Ovary (tissue), 9 donors: ENCODE results near the gene BACH2. TPM values are rescaled to one million over a fixed set of nuclear protein-coding genes. Genes with fewer than 3 reads are reported as not detected.

Experiments
- DNase-seq, 5 donors: peaks; one replicate each; pipeline ENCODE4 v3.0.0-alpha.2; 2019 to 2020
- H3K27ac ChIP-seq, 2 donors: fragments of 200-600 bp; one replicate each; pipeline versions ENCODE4 v1.5.1 to v1.8.0; 2019 to 2022
- H3K27me3 ChIP-seq: fragments of 200-600 bp; one replicate; pipeline ENCODE4 v1.8.0; 2022
- H3K36me3 ChIP-seq: fragments of 200-600 bp; sonication (generic); one replicate; pipeline ENCODE4 v1.5.1; 2019
- H3K4me1 ChIP-seq: one replicate; pipeline ENCODE4 v1.8.1; 2013; ENCODE audit warnings: mild to moderate bottlenecking, moderate library complexity; ENCODE audit not compliant: insufficient read depth
- H3K4me3 ChIP-seq: fragments of 200-600 bp; sonication (generic); one replicate; pipeline ENCODE4 v1.5.1; 2017
- H3K9me3 ChIP-seq, 2 donors: fragments of 200-600 bp in 1 of 2; sonication (generic) in 1 of 2; one replicate each; pipeline versions ENCODE4 v1.5.1 to v1.8.1; 2013 to 2019; ENCODE audit warnings: mild to moderate bottlenecking in 1 of 2, moderate library complexity in 1 of 2
- CTCF ChIP-seq, 3 donors: fragments of 450-650 bp in 2 of 3; fragments of 200-600 bp in 1 of 3; IDR thresholded peaks; one replicate each; pipeline versions ENCODE4 v1.5.1 to v1.8.0; 2016 to 2022; ENCODE audit warnings: antibody characterized with exemption in 3 of 3, mild to moderate bottlenecking in 1 of 3
- EP300 ChIP-seq: sonication (generic); formaldehyde crosslinking; IDR thresholded peaks from one replicate; pipeline ENCODE4 v1.6.1; 2017; ENCODE audit warnings: antibody characterized with exemption
- POLR2A ChIP-seq: fragments of 450-650 bp; IDR thresholded peaks from one replicate; pipeline ENCODE4 v1.6.1; 2017; ENCODE audit warnings: antibody characterized with exemption, mild to moderate bottlenecking, moderate library complexity
- WGBS, 3 donors: extraction: QIAGEN DNeasy Blood & Tissue Kit in 1 of 3; methylation state at CpG; one replicate each; pipeline versions ENCODE4 v1.1.5 to v1.1.7; 2013 to 2017; 5-methylcytosine and 5-hydroxymethylcytosine counted together
- intact Hi-C, 4 donors: fragments of 100-400 bp; cut with DNase I; formaldehyde crosslinking; loops; one replicate each; pipeline versions ENCODE4 v1.11.0 to v1.15.1; 2022 to 2023
- polyA plus RNA-seq, 2 donors: library from polyadenylated mRNA; stranded (reverse); fragments of 200-250 nt in 1 of 2; fragments of 350-450 nt in 1 of 2; fragmentation: Illumina TruSeq in 1 of 2; extraction: RNeasy Lipid Tissue Mini Kit (QIAGEN cat#74804) in 1 of 2; gene quantifications; one replicate each; pipeline ENCODE4 v1.2.3, GENCODE V29; 2013 to 2014
- total RNA-seq, 7 donors: library from RNA; depleted of rRNA in 2 of 7; stranded (reverse); fragments of >200 nt in 2 of 7; fragmentation: NEBNext Ultra II Directional in 3 of 7; extraction: Animal tissue kit (Norgen Biotek cat#: 25700) in 3 of 7; gene quantifications; one replicate each; pipeline versions ENCODE4 v1.1.0 to v1.2.4, GENCODE V29; 2016 to 2023
- donor health status: DM: no; HTN: no; CAD: no; lungs with moderate emphysema.
- donor health status: DM: no; HTN: no; CAD: no.
- donor health status: Bipolar disorder and iron deficiency.
- donor health status: DM: yes; HTN: yes; CAD: no.
- donor health status: DM: no; HTN: no; CAD: no.
- donor health status: DM: yes; HTN: yes; CAD: no.

The BACH2 gene
- total and polyA plus RNA-seq, 9 donors: 2.6 to 19.2 (median 10.5) TPM

- H3K27me3 ChIP-seq: no peaks in the 10 kb centered on the region
- no peak overlapping the region for H3K4me3 ChIP-seq
- H3K9me3 ChIP-seq: no peaks in the 10 kb centered on the region
- H3K36me3 ChIP-seq: no peaks in the 10 kb centered on the region
- TF ChIP-seq EP300 (no peak), POLR2A (no peak), CTCF (IDR thresholded peaks at IDR 0.05) (no peak)
- intact Hi-C loops: loop anchor here in 1 of 4 donors (5.0 kb wide), 1 partner anchor 1662 kb away; no protein-coding TSS in a partner anchor
- no peak for DNase-seq
- H3K27ac ChIP-seq: no peak overlapping the region
- WGBS, 3 donors: 95 to 99% (median 97%) methylated on average over 8 of the region's 8 CpGs
- H3K4me1 ChIP-seq: peaks cover 3% of the 10 kb centered on the region
Measured at GRCh38 chr6:90249458-90249857, 47.2 kb downstream of the BACH2 start.

GRCh38 chr6:90249034-90249433 lies 47.6 kb downstream of the BACH2 start:
- Histone ChIP-seq H3K36me3 (no peaks in the 10 kb centered on the region), H3K9me3 (no peaks in the 10 kb centered on the region), H3K27me3 (no peaks in the 10 kb centered on the region), H3K4me3 (no peak overlapping the region), H3K4me1 (peaks cover 3% of the 10 kb centered on the region), H3K27ac (no peak overlapping the region)
- TF ChIP-seq CTCF (IDR thresholded peaks at IDR 0.05): no peak
- TF ChIP-seq EP300: no peak
- TF ChIP-seq POLR2A: no peak
- intact Hi-C loops: loop anchor here in 1 of 4 donors (5.0 kb wide), 1 partner anchor 1662 kb away; no protein-coding TSS in a partner anchor
- DNase-seq: no peak

GRCh38 chr6:90247262-90247661 lies 49.4 kb downstream of the BACH2 start:
- no peak for TF ChIP-seq CTCF (IDR thresholded peaks at IDR 0.05)
- no peak for TF ChIP-seq POLR2A
- TF ChIP-seq EP300: no peak
- Histone ChIP-seq H3K36me3 (no peaks in the 10 kb centered on the region), H3K4me3 (no peak overlapping the region), H3K4me1 (no peaks in the 10 kb centered on the region), H3K27me3 (no peaks in the 10 kb centered on the region), H3K27ac (no peak overlapping the region), H3K9me3 (no peaks in the 10 kb centered on the region)
- DNase-seq: no peak
- intact Hi-C loops: loop anchor here in 1 of 4 donors (5.0 kb wide), 1 partner anchor 1660 kb away; no protein-coding TSS in a partner anchor

GRCh38 chr6:90241229-90241880 lies 55.3 kb downstream of the BACH2 start:
- H3K27ac ChIP-seq: no peak overlapping the region
- intact Hi-C loops: no loop called here
- no peaks in the 10 kb centered on the region for H3K9me3 ChIP-seq
- no peaks in the 10 kb centered on the region for H3K4me1 ChIP-seq
- TF ChIP-seq CTCF (IDR thresholded peaks at IDR 0.05): no peak
- no peak for TF ChIP-seq POLR2A
- TF ChIP-seq EP300: no peak
- H3K27me3 ChIP-seq: no peaks in the 10 kb centered on the region
- 61 to 74% (median 73%) methylated on average over 3 of the region's 3 CpGs for WGBS, 3 donors
- no peak overlapping the region for H3K4me3 ChIP-seq
- H3K36me3 ChIP-seq: no peaks in the 10 kb centered on the region
- no peak for DNase-seq
